B cell (primary cell): ENCODE results near the gene LYRM2. TPM values are rescaled to one million over a fixed set of nuclear protein-coding genes. Genes with fewer than 3 reads are reported as not detected.

ENCODE experiments used
- ATAC-seq: fragments of 200-7000 bp; cut with Tn5 transposase; one replicate; pipeline ENCODE4 v1.10.0; 2021; ENCODE audit warnings: low read depth, mild to moderate bottlenecking, moderate number of reproducible peaks, moderate library complexity
- CTCF ChIA-PET: fragments of 350-600 bp; sonication (Branson Sonifier 250); formaldehyde crosslinking; loops from one replicate; lab custom pipeline; 2021; ENCODE audit warnings: antibody characterized with exemption, inconsistent platforms; lab: Charles Lee
- POLR2A ChIA-PET: fragments of 350-600 bp; sonication (Branson Sonifier 250); formaldehyde crosslinking; loops from one replicate; lab custom pipeline; 2021; ENCODE audit warnings: antibody characterized with exemption; lab: Charles Lee
- DNase-seq: peaks from one replicate; pipeline ENCODE4 v3.0.0; 2013
- H2AFZ ChIP-seq: 2 replicates; pipeline ENCODE4 v1.6.1; 2012; ENCODE audit warnings: mild to moderate bottlenecking, low read depth, low read length; ENCODE audit not compliant: insufficient read depth, poor library complexity, severe bottlenecking
- H3K27ac ChIP-seq, 2 donors: 1 replicate in 1 of 2; 2 replicates in 1 of 2; pipeline ENCODE4 v1.5.1; 2012 to 2013; ENCODE audit warnings: low read length in 2 of 2, mild to moderate bottlenecking in 2 of 2, moderate library complexity in 1 of 2
- H3K27me3 ChIP-seq, 4 experiments: fragments of 200-600 bp in 1 of 4; sonication (generic) in 1 of 4; replicated peaks in 1 of 4; 1 replicate in 2 of 4; 2 replicates in 2 of 4; pipeline versions ENCODE4 v1.6.1 to v1.7.0; 2013 to 2016; ENCODE audit warnings: low read length in 3 of 4, mild to moderate bottlenecking in 2 of 4, mixed read lengths in 1 of 4, moderate library complexity in 1 of 4; ENCODE audit not compliant: insufficient read depth in 4 of 4, control insufficient read depth in 3 of 4; ENCODE audit errors: control extremely low read depth in 1 of 4
- H3K36me3 ChIP-seq, 2 experiments: replicated peaks in 1 of 2; 1 replicate in 1 of 2; 2 replicates in 1 of 2; pipeline versions ENCODE4 v1.6.1 to v1.7.1; 2013; ENCODE audit warnings: low read length in 1 of 2; ENCODE audit not compliant: insufficient read depth in 2 of 2, control insufficient read depth in 1 of 2; ENCODE audit errors: control extremely low read depth in 1 of 2, extremely low read depth in 1 of 2
- H3K4me1 ChIP-seq, 2 donors: fragments of 200-600 bp in 1 of 2; sonication (generic) in 1 of 2; 1 replicate in 1 of 2; 2 replicates in 1 of 2; pipeline versions ENCODE4 v1.5.1 to v1.6.1; 2013 to 2017; ENCODE audit warnings: low read length in 2 of 2; ENCODE audit not compliant: control insufficient read depth in 2 of 2, insufficient read depth in 2 of 2
- H3K4me2 ChIP-seq: replicated peaks from 2 replicates; pipeline ENCODE3; 2012; ENCODE audit warnings: mild to moderate bottlenecking, low read depth, low read length; ENCODE audit not compliant: poor library complexity, severe bottlenecking
- H3K4me3 ChIP-seq, 5 experiments: fragments of 200-600 bp in 1 of 5; sonication (generic) in 1 of 5; 1 replicate in 3 of 5; 2 replicates in 2 of 5; pipeline versions ENCODE4 v1.5.1 to v1.7.0; 2011 to 2016; ENCODE audit warnings: low read length in 4 of 5, mild to moderate bottlenecking in 4 of 5, low read depth in 2 of 5, control low read depth in 1 of 5, moderate library complexity in 1 of 5; ENCODE audit not compliant: insufficient read depth in 1 of 5; ENCODE audit errors: control extremely low read depth in 1 of 5, extremely low read depth in 1 of 5
- H3K79me2 ChIP-seq: fragments of 200-600 bp; sonication (generic); one replicate; pipeline ENCODE4 v1.6.0; 2016; ENCODE audit warnings: low read length; ENCODE audit not compliant: control insufficient read depth, insufficient read depth
- H3K9ac ChIP-seq: fragments of 200-600 bp; sonication (generic); 2 replicates; pipeline ENCODE4 v1.6.1; 2017; ENCODE audit warnings: mild to moderate bottlenecking, low read length, moderate library complexity
- H3K9me3 ChIP-seq, 3 donors: one replicate each; pipeline versions ENCODE4 v1.6.1 to v1.7.1; 2013; ENCODE audit warnings: low read length in 2 of 3; ENCODE audit not compliant: control insufficient read depth in 2 of 3, insufficient read depth in 1 of 3; ENCODE audit errors: control extremely low read depth in 1 of 3
- H4K20me1 ChIP-seq: 2 replicates; pipeline ENCODE4 v1.6.0; 2012; ENCODE audit warnings: mild to moderate bottlenecking, low read length; ENCODE audit not compliant: insufficient read depth, control insufficient read depth, poor library complexity, severe bottlenecking
- H3K27ac Mint-ChIP-seq: one replicate; pipeline ENCODE4 v1.8.0; 2021; ENCODE audit warnings: mixed read lengths
- H3K27me3 Mint-ChIP-seq: one replicate; pipeline ENCODE4 v1.8.0; 2021; ENCODE audit warnings: mixed read lengths
- H3K4me1 Mint-ChIP-seq: one replicate; pipeline ENCODE4 v1.8.0; 2021; ENCODE audit warnings: mixed read lengths
- H3K4me3 Mint-ChIP-seq: one replicate; pipeline ENCODE4 v1.8.0; 2021; ENCODE audit warnings: mixed read lengths
- H3K9me3 Mint-ChIP-seq: one replicate; pipeline ENCODE4 v1.8.0; 2022; ENCODE audit warnings: mixed read lengths; ENCODE audit not compliant: insufficient read depth
- CTCF ChIP-seq: fragments of 200-600 bp; IDR thresholded peaks from one replicate; pipeline ENCODE4 v1.8.0; 2022; ENCODE audit warnings: antibody characterized with exemption, mild to moderate bottlenecking
- EZH2 ChIP-seq: IDR thresholded peaks from 2 replicates; pipeline ENCODE4 v1.6.1; 2012; ENCODE audit warnings: borderline replicate concordance, low read depth, mild to moderate bottlenecking, moderate library complexity, low read length; ENCODE audit not compliant: insufficient read depth, poor library complexity, severe bottlenecking
- WGBS: methylation state at CpG from one replicate; pipeline ENCODE4 v1.1.5; 2013; ENCODE audit warnings: missing lambda C conversion rate; ENCODE audit not compliant: insufficient coverage; 5-methylcytosine and 5-hydroxymethylcytosine counted together
- intact Hi-C: fragments of 100-400 bp; cut with micrococcal nuclease; formaldehyde crosslinking; loops from one replicate; pipeline ENCODE4 v1.10.0; 2022
- polyA plus RNA-seq: library from polyadenylated mRNA; depleted of rRNA; stranded (reverse); fragments of >200 nt; gene quantifications from 2 replicates; pipeline ENCODE4 v1.2.3, GENCODE V29; 2012
- total RNA-seq, 2 donors: library from RNA; stranded (reverse); fragments of 120-200 nt in 1 of 2; gene quantifications; 1 replicate in 1 of 2; 2 replicates in 1 of 2; pipeline versions ENCODE4 v1.2.3 to v1.2.4, GENCODE V29; 2013 to 2022

Gene LYRM2
- total and polyA plus RNA-seq, 2 donors (not counting 1 experiment from before 2014, with no cell fraction given): 17.6 to 33.7 TPM

GRCh38 chr6:89580997-89581666 lies 57.4 kb downstream of the LYRM2 start:
- ChIA-PET POLR2A (no interaction called here), CTCF (no interaction called here)
- no peak for TF ChIP-seq EZH2
- no peak overlapping the region for H2AFZ ChIP-seq
- Mint-ChIP-seq H3K27me3 (no peaks in the 10 kb centered on the region), H3K27ac (no peak overlapping the region), H3K9me3 (no peaks in the 10 kb centered on the region), H3K4me3 (no peak overlapping the region), H3K4me1 (no peaks in the 10 kb centered on the region)
- DNase-seq (no peak), ATAC-seq (no peak)
- no peak overlapping the region for H3K4me3 ChIP-seq
- H3K27ac ChIP-seq: no peak overlapping the region
- no peaks in the 10 kb centered on the region for H3K9me3 ChIP-seq
- no peaks in the 10 kb centered on the region for H3K4me1 ChIP-seq
- intact Hi-C loops: no loop called here
- no peaks in the 10 kb centered on the region for H3K27me3 ChIP-seq
- H3K79me2 ChIP-seq: no peaks in the 10 kb centered on the region
- H4K20me1 ChIP-seq: no peaks in the 10 kb centered on the region
- no peak overlapping the region for H3K9ac ChIP-seq
- no peaks in the 10 kb centered on the region for H3K36me3 ChIP-seq
- WGBS: 100% methylated on average over 1 of the region's 3 CpGs
- no peak overlapping the region for H3K4me2 ChIP-seq

GRCh38 chr6:89575562-89575960 lies 63.0 kb downstream of the LYRM2 start:
- H3K4me2 ChIP-seq: no peak overlapping the region
- ATAC-seq (no peak), DNase-seq (no peak)
- no peak overlapping the region for H3K4me3 ChIP-seq
- no peaks in the 10 kb centered on the region for H3K36me3 ChIP-seq
- no peaks in the 10 kb centered on the region for H4K20me1 ChIP-seq
- no peaks in the 10 kb centered on the region for H3K27me3 Mint-ChIP-seq
- no peaks in the 10 kb centered on the region for H3K27me3 ChIP-seq
- CTCF ChIA-PET: no interaction called here
- H2AFZ ChIP-seq: no peak overlapping the region
- no peak overlapping the region for H3K4me3 Mint-ChIP-seq
- TF ChIP-seq CTCF: no peak
- no peak for TF ChIP-seq EZH2
- WGBS: no CpG with 5 or more reads among the region's 2 CpGs
- H3K9ac ChIP-seq: no peak overlapping the region
- H3K9me3 ChIP-seq: no peaks in the 10 kb centered on the region
- no peaks in the 10 kb centered on the region for H3K79me2 ChIP-seq
- intact Hi-C loops: no loop called here
- POLR2A ChIA-PET: no interaction called here
- no peaks in the 10 kb centered on the region for H3K9me3 Mint-ChIP-seq
- no peaks in the 10 kb centered on the region for H3K4me1 ChIP-seq
- no peaks in the 10 kb centered on the region for H3K4me1 Mint-ChIP-seq
- H3K27ac Mint-ChIP-seq: no peak overlapping the region
- no peak overlapping the region for H3K27ac ChIP-seq
